ENCODE data around the gene EPHB2.

DNA sequence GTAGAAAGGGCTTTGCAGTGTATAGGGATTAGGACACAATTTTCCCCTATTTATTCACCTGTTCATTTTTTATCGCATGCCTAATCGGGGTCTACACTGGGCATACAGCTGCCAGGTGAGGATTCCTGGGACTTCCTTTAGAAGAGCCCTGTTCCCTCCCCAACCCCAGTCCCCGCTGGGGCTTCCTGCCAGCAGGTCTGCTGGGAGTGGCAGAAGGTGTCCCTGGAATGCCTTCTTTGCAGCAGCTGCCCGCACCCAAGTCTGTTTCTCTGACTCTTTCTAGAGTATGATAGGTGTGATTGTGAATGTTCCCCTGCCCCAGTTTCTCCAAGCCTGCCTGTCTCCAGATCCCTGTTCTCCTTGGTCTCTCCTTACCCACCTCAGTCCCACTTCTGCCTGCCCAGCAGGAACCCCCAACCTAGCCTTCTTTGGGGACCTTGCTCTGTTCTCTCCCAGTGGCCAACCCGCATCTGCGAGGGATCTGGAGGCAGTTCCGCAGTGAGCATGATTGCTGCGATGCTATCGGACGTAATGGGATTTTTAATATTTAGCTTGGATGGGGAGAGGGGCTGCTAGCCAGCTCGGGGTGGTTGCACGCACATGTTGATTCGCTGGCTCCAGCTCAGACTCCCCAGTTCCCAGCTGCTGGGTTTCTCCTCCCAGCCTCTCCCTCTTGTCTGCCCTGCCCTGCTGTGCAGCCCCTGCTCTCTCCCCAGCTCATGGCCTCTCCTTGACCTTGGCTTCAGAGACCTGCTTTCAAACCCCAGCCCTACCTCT lies 79.8 kb downstream of the EPHB2 start:
- TF ChIP-seq FOXA1 (IDR thresholded peaks at IDR 0.05) (no peak), FOXA1 (CRISPR knock-in tag; IDR thresholded peaks at IDR 0.05) (no peak), SMAD1 (CRISPR knock-in tag; IDR thresholded peaks at IDR 0.05; ENCODE audit: borderline replicate concordance, low read depth) (no peak), ZNF619 (CRISPR knock-in tag; IDR thresholded peaks at IDR 0.05) (no peak), ZFP37 (CRISPR knock-in tag; IDR thresholded peaks at IDR 0.05; ENCODE audit: borderline replicate concordance) (no peak), ATM (IDR thresholded peaks at IDR 0.05; ENCODE audit: borderline replicate concordance) (no peak), ARNTL (CRISPR knock-in tag; IDR thresholded peaks at IDR 0.05) (no peak)
- TF ChIP-seq, protein P1, sequence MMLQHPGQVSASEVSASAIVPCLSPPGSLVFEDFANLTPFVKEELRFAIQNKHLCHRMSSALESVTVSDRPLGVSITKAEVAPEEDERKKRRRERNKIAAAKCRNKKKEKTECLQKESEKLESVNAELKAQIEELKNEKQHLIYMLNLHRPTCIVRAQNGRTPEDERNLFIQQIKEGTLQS (CRISPR knock-in tag; IDR thresholded peaks at IDR 0.05): no peak
- TF ChIP-seq, protein P2, sequence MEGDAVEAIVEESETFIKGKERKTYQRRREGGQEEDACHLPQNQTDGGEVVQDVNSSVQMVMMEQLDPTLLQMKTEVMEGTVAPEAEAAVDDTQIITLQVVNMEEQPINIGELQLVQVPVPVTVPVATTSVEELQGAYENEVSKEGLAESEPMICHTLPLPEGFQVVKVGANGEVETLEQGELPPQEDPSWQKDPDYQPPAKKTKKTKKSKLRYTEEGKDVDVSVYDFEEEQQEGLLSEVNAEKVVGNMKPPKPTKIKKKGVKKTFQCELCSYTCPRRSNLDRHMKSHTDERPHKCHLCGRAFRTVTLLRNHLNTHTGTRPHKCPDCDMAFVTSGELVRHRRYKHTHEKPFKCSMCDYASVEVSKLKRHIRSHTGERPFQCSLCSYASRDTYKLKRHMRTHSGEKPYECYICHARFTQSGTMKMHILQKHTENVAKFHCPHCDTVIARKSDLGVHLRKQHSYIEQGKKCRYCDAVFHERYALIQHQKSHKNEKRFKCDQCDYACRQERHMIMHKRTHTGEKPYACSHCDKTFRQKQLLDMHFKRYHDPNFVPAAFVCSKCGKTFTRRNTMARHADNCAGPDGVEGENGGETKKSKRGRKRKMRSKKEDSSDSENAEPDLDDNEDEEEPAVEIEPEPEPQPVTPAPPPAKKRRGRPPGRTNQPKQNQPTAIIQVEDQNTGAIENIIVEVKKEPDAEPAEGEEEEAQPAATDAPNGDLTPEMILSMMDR (CRISPR knock-in tag; IDR thresholded peaks at IDR 0.05): no peak
- TF ChIP-seq, protein P3, sequence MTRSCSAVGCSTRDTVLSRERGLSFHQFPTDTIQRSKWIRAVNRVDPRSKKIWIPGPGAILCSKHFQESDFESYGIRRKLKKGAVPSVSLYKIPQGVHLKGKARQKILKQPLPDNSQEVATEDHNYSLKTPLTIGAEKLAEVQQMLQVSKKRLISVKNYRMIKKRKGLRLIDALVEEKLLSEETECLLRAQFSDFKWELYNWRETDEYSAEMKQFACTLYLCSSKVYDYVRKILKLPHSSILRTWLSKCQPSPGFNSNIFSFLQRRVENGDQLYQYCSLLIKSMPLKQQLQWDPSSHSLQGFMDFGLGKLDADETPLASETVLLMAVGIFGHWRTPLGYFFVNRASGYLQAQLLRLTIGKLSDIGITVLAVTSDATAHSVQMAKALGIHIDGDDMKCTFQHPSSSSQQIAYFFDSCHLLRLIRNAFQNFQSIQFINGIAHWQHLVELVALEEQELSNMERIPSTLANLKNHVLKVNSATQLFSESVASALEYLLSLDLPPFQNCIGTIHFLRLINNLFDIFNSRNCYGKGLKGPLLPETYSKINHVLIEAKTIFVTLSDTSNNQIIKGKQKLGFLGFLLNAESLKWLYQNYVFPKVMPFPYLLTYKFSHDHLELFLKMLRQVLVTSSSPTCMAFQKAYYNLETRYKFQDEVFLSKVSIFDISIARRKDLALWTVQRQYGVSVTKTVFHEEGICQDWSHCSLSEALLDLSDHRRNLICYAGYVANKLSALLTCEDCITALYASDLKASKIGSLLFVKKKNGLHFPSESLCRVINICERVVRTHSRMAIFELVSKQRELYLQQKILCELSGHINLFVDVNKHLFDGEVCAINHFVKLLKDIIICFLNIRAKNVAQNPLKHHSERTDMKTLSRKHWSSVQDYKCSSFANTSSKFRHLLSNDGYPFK (CRISPR knock-in tag; IDR thresholded peaks at IDR 0.05; ENCODE audit: borderline replicate concordance): no peak
- TF ChIP-seq, protein P4, sequence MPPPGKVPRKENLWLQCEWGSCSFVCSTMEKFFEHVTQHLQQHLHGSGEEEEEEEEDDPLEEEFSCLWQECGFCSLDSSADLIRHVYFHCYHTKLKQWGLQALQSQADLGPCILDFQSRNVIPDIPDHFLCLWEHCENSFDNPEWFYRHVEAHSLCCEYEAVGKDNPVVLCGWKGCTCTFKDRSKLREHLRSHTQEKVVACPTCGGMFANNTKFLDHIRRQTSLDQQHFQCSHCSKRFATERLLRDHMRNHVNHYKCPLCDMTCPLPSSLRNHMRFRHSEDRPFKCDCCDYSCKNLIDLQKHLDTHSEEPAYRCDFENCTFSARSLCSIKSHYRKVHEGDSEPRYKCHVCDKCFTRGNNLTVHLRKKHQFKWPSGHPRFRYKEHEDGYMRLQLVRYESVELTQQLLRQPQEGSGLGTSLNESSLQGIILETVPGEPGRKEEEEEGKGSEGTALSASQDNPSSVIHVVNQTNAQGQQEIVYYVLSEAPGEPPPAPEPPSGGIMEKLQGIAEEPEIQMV (CRISPR knock-in tag; IDR thresholded peaks at IDR 0.05; ENCODE audit: low read depth): no peak
- TF ChIP-seq, protein P5, sequence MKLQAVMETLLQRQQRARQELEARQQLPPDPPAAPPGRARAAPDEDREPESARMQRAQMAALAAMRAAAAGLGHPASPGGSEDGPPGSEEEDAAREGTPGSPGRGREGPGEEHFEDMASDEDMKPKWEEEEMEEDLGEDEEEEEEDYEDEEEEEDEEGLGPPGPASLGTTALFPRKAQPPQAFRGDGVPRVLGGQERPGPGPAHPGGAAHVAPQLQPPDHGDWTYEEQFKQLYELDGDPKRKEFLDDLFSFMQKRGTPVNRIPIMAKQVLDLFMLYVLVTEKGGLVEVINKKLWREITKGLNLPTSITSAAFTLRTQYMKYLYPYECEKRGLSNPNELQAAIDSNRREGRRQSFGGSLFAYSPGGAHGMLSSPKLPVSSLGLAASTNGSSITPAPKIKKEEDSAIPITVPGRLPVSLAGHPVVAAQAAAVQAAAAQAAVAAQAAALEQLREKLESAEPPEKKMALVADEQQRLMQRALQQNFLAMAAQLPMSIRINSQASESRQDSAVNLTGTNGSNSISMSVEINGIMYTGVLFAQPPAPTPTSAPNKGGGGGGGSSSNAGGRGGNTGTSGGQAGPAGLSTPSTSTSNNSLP (IDR thresholded peaks at IDR 0.05; ENCODE audit: low read depth, low read length): no peak

Measured in HepG2 (cell line).